PC-9 (cell line): ENCODE measurements around the gene CTPS2. TPM values are rescaled to one million over a fixed set of nuclear protein-coding genes. Genes with fewer than 3 reads are reported as not detected.

Experiments used
- BruUV-seq: library from RNA; stranded (reverse); fragments of 400-500 nt; replicated peaks from 2 replicates; lab custom pipeline; 2021; lab: Mats Ljungman, UMichigan
- CTCF ChIA-PET: fragments of 300-600 bp; sonication (Branson Sonifier 250); formaldehyde crosslinking; loops from one replicate; lab custom pipeline; 2022; ENCODE audit warnings: antibody characterized with exemption; lab: Charles Lee
- POLR2A ChIA-PET: fragments of 300-600 bp; sonication (Branson Sonifier 250); formaldehyde crosslinking; loops from one replicate; lab custom pipeline; 2022; ENCODE audit warnings: antibody characterized with exemption; ENCODE audit not compliant: unreplicated experiment; lab: Charles Lee
- DNase-seq, 2 experiments: peaks; one replicate each; pipeline versions ENCODE4 v3.0.0 to v3.0.0-alpha.2; 2015 to 2022; ENCODE audit warnings: mixed read lengths in 1 of 2
- H2AFZ ChIP-seq: fragments of 200-600 bp; sonication (generic); 2 replicates; pipeline ENCODE4 v1.8.1; 2017; ENCODE audit warnings: antibody characterized with exemption
- H3F3A ChIP-seq: fragments of 200-600 bp; sonication (generic); 2 replicates; pipeline ENCODE4 v1.8.1; 2017; ENCODE audit warnings: antibody characterized with exemption, mild to moderate bottlenecking, low read depth; ENCODE audit not compliant: insufficient read depth
- H3K27ac ChIP-seq: fragments of 200-600 bp; sonication (generic); 2 replicates; pipeline ENCODE4 v1.6.1; 2016; ENCODE audit warnings: mixed run types
- H3K27me3 ChIP-seq: fragments of 200-600 bp; sonication (generic); 2 replicates; pipeline ENCODE4 v1.6.1; 2016; ENCODE audit warnings: low read depth, mixed run types; ENCODE audit not compliant: insufficient read depth
- H3K36me3 ChIP-seq: fragments of 200-600 bp; sonication (generic); 2 replicates; pipeline ENCODE4 v1.6.1; 2016; ENCODE audit warnings: low read depth, mixed run types
- H3K4me1 ChIP-seq: fragments of 200-600 bp; sonication (generic); replicated peaks from 2 replicates; pipeline ENCODE4 v1.6.1; 2016; ENCODE audit warnings: mixed run types; ENCODE audit not compliant: insufficient read depth
- H3K4me2 ChIP-seq: fragments of 200-600 bp; sonication (generic); 2 replicates; pipeline ENCODE4 v1.6.1; 2017; ENCODE audit warnings: mixed run types
- H3K4me3 ChIP-seq: fragments of 200-600 bp; sonication (generic); 2 replicates; pipeline ENCODE4 v1.6.1; 2016; ENCODE audit warnings: mixed run types
- H3K79me2 ChIP-seq: fragments of 200-600 bp; sonication (generic); 2 replicates; pipeline ENCODE4 v1.6.1; 2017; ENCODE audit warnings: low read depth, mixed run types
- H3K9me2 ChIP-seq: fragments of 200-600 bp; sonication (generic); 2 replicates; pipeline ENCODE4 v1.8.1; 2017; ENCODE audit warnings: mild to moderate bottlenecking; ENCODE audit not compliant: insufficient read depth
- H3K9me3 ChIP-seq: fragments of 200-600 bp; sonication (generic); 2 replicates; pipeline ENCODE4 v1.8.1; 2016; ENCODE audit warnings: low read depth; ENCODE audit not compliant: insufficient read depth
- H4K20me1 ChIP-seq: fragments of 200-600 bp; sonication (generic); 2 replicates; pipeline ENCODE4 v1.8.1; 2017; ENCODE audit not compliant: insufficient read depth
- EZH2 ChIP-seq: fragments of 200-600 bp; sonication (generic); IDR thresholded peaks from 2 replicates; pipeline ENCODE4 v1.8.0; 2017; ENCODE audit warnings: antibody characterized with exemption, low read depth
- intact Hi-C: fragments of 100-400 bp; cut with micrococcal nuclease; formaldehyde crosslinking; loops from one replicate; pipeline ENCODE4 v1.10.0; 2022; ENCODE audit not compliant: unreplicated experiment
- total RNA-seq: library from RNA; stranded (reverse); gene quantifications from 2 replicates; pipeline ENCODE4 v1.2.3, GENCODE V29; 2021
- TF ChIP-seq, protein P1 (sequence below): fragments of 200-600 bp; sonication (generic); conservative IDR thresholded peaks from 2 replicates; pipeline ENCODE4 v1.6.1; 2017; ENCODE audit warnings: mixed run types, antibody characterized with exemption, mild to moderate bottlenecking, moderate library complexity

CTPS2 gene
- total RNA-seq, 1 experiment from 2014 or later = 15.8 TPM

- no TSS peak for BruUV-seq
- Histone ChIP-seq H3K4me1 (no peaks in the 10 kb centered on the region), H3K27me3 (no peaks in the 10 kb centered on the region), H3K9me3 (no peaks in the 10 kb centered on the region), H4K20me1 (no peaks in the 10 kb centered on the region), H3K79me2 (no peaks in the 10 kb centered on the region), H3K4me2 (no peak overlapping the region), H3F3A (no peaks in the 10 kb centered on the region), H3K9me2 (no peaks in the 10 kb centered on the region), H2AFZ (no peak overlapping the region), H3K27ac (no peak overlapping the region), H3K4me3 (no peak overlapping the region), H3K36me3 (no peaks in the 10 kb centered on the region)
- ChIA-PET POLR2A (no interaction called here), CTCF (no interaction called here)
- intact Hi-C loops = loop anchor here (1.0 to 2.0 kb wide), 3 partner anchors 548 to 740 kb away; partner anchors contain the start of gene GRPR
- peak in 1 of 2 experiments; percentile 10 for DNase-seq
- TF ChIP-seq EZH2 = no peak
- TF ChIP-seq, protein P1, sequence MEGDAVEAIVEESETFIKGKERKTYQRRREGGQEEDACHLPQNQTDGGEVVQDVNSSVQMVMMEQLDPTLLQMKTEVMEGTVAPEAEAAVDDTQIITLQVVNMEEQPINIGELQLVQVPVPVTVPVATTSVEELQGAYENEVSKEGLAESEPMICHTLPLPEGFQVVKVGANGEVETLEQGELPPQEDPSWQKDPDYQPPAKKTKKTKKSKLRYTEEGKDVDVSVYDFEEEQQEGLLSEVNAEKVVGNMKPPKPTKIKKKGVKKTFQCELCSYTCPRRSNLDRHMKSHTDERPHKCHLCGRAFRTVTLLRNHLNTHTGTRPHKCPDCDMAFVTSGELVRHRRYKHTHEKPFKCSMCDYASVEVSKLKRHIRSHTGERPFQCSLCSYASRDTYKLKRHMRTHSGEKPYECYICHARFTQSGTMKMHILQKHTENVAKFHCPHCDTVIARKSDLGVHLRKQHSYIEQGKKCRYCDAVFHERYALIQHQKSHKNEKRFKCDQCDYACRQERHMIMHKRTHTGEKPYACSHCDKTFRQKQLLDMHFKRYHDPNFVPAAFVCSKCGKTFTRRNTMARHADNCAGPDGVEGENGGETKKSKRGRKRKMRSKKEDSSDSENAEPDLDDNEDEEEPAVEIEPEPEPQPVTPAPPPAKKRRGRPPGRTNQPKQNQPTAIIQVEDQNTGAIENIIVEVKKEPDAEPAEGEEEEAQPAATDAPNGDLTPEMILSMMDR = peak; percentile 45
Measured at GRCh38 chrX:16671005-16671404, 41.5 kb downstream of the CTPS2 start.

DNA sequence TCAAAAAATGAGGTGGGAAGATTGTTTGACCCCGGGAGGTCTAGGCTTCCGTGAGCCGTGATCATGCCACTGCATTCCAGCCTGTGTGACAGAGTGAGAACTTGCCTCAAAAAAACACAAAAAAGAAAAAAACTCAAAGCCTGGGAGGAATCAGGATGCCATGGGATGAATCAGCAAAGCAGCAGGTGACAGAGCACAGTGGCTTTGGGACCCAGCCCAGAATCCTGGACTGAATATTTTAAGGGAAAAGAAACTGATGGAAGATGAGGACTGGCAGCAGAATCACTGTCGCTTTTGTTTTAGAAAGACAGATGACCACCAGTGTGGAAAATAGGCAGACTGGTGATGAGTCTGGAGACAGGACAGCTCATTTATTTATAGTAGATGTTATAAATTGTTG, 45.9 kb downstream of the CTPS2 start:
- H3K4me2 ChIP-seq = no peak overlapping the region
- CTCF ChIA-PET = no interaction called here

GRCh38 chrX:16665089-16665488, 47.4 kb downstream of the CTPS2 start:
- Histone ChIP-seq H3K9me3 (no peaks in the 10 kb centered on the region), H3K4me2 (no peak overlapping the region), H3F3A (no peaks in the 10 kb centered on the region), H3K36me3 (no peaks in the 10 kb centered on the region), H3K79me2 (no peaks in the 10 kb centered on the region), H3K4me1 (no peaks in the 10 kb centered on the region), H2AFZ (no peak overlapping the region), H3K9me2 (no peaks in the 10 kb centered on the region), H3K4me3 (no peak overlapping the region), H4K20me1 (no peaks in the 10 kb centered on the region), H3K27me3 (no peaks in the 10 kb centered on the region), H3K27ac (no peak overlapping the region)
- ChIA-PET CTCF (no interaction called here), POLR2A (no interaction called here)
- BruUV-seq = no TSS peak
- intact Hi-C loops = no loop called here
- TF ChIP-seq, protein P1 = no peak
- TF ChIP-seq EZH2 = no peak
- DNase-seq = no peak

More for the DNA sequence above, 45.9 kb downstream of the CTPS2 start:
- Histone ChIP-seq H3K27ac (no peak overlapping the region), H3K36me3 (no peaks in the 10 kb centered on the region), H3K79me2 (no peaks in the 10 kb centered on the region), H3K4me3 (no peak overlapping the region), H2AFZ (no peak overlapping the region), H3F3A (no peaks in the 10 kb centered on the region), H3K9me2 (no peaks in the 10 kb centered on the region), H3K27me3 (no peaks in the 10 kb centered on the region), H3K9me3 (no peaks in the 10 kb centered on the region), H4K20me1 (no peaks in the 10 kb centered on the region), H3K4me1 (no peaks in the 10 kb centered on the region)
- no peak for TF ChIP-seq EZH2
- TF ChIP-seq, protein P1 = no peak
- no TSS peak for BruUV-seq
- intact Hi-C loops = loop anchor here (2.0 kb wide), 1 partner anchor 230 kb away; no protein-coding TSS in a partner anchor
- peak in 1 of 2 experiments; percentile 20 for DNase-seq
- POLR2A ChIA-PET = interaction anchor here (0.7 kb wide), 1 partner anchor 221 kb away, joined by 42 read pairs; no protein-coding TSS in a partner anchor
